Activated T-cell treated with anti-CD3 and anti-CD28 coated beads for 4 hours (primary cell): ENCODE results near the gene ZDHHC21.
"Not testable (repeated sequence)": the region's sequence is repeated elsewhere in the genome, so short reads cannot be mapped to it uniquely, and the experiment has no call there.

Experiments
- DNase-seq: peaks from one replicate; pipeline ENCODE4 v3.0.0-alpha.2; 2020

The ZDHHC21 gene

GRCh38 chr9:14678776-14679175 is 14.5 kb downstream of the ZDHHC21 start:
- no peak for DNase-seq

- no peak for DNase-seq
Observed at GRCh38 chr9:14677872-14678271, 15.4 kb downstream of the ZDHHC21 start.

GRCh38 chr9:14677396-14677795 is 15.8 kb downstream of the ZDHHC21 start:
- no peak for DNase-seq

DNA sequence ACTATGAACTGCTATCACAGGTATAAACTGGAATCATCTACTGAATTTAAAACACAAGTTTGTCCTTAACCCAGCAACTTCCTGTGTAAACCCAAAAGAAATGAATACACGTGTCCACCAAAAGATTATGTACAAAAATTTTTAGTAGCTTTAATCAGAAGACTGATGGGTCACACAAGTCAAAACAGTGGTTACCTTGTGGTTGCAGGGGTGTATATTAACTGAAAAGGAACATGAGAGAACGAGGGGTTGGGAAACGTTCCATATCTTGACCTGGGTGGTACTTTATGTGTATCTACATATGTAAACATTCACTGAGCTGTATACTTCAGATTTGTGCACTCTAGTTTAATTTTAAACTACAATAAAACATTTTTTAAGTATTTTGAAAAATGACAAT is 18.6 kb downstream of the ZDHHC21 start:
- no peak for DNase-seq

DNA sequence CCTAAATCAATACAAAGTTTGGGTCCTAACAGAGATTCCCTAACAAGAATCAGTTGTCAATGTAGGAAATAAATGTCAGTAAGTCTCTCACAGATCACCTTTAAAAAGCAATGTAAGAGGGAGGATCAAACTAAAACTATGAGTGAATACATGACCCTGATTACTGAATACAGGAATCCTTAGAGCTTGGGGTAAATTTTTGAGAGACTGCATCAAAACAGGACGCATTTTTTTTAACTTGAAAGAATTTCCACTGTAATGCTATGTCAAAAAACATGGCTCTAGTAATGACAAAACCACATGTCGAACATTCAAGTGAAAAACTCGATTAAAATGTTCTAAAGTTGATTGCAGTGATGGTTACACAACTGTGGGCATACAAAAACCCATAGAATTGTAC is 21.9 kb downstream of the ZDHHC21 start:
- no peak for DNase-seq

DNA sequence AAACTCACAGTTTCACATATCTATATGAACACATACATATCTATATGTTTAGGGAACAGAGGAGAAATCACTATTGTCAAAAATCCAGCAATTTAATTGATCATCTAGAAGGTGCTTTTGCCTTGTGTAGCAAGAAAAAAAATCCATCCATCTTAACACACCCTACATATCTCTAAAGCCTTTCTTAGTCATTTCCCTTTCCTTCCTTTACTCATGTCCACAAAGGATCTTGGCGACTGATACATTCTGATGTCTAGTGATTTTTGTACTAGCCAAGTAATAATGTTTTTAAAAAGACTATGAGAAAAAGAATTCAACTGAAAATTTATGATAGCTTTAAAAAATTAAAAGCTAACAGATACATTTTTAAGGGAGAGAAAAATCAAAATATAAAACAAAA is 22.5 kb downstream of the ZDHHC21 start:
- no peak for DNase-seq

DNA sequence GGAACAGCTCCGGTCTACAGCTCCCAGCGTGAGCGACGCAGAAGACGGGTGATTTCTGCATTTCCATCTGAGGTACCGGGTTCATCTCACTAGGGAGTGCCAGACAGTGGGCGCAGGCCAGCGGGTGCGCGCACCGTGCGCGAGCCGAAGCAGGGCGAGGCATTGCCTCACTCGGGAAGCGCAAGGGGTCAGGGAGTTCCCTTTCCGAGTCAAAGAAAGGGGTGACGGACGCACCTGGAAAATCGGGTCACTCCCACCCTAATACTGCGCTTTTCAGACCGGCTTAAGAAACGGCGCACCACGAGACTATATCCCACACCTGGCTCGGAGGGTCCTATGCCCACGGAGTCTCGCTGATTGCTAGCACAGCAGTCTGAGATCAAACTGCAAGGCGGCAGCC is 29.2 kb downstream of the ZDHHC21 start:
- DNase-seq = not testable (repeated sequence)

DNA sequence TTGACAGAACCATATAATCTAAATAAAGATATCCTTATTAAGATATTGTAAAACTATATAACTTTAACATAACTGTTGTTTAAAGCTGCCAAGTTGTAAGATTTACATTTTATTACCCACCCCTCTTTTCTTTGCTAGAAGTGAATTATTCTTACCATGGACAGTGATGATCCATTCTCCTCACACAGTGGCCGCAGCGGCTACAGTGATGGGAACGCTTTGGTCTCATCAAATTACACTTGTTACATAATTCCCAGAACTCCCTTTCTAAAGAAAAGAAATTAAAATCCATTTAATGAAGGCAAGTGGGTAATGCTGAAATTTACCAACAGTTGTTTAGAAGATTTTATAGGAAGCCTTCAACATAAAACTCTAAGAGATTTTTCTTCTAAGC is 31.2 kb downstream of the ZDHHC21 start:
- no peak for DNase-seq

GRCh38 chr9:14661421-14662059 is 31.7 kb downstream of the ZDHHC21 start:
- DNase-seq = no peak

DNA sequence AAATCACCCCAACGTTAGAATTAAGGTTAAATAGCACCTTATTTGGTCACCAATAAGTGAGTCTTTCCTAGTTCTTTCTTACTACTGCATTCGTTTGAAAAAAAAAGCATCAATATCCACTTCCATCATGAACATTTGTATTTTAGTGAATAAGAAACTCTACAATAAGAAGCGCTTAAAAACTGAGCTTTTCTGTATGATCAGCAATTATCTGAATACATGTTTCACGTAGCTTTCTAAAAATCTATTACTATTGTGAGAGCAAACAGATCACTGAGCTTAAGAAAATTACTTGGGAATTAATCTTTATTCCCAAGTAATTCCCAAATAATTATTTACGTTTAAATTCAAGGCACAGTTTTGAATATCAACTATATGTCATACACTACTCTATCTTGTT is 32.5 kb downstream of the ZDHHC21 start:
- DNase-seq = no peak

- DNase-seq = no peak
Observed at GRCh38 chr9:14654932-14655331, 38.3 kb downstream of the ZDHHC21 start.

DNA sequence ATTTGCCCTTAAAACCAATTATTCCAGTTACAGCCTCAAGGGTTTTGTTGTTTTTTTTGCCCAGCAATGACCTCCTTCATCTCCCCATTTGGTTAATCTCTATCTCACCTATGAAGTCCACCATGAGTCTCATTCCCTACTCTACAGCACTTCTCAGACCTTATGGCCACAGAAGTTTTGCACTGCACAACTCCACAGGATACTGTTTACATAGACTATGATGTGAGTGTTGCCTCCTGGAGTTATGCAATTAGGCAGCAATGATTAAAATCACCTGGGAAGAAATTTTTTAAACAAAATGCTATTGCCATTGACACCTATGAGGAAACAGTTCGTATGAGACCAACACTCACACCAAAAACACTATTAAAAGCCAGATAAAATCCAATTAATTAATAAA is 39.7 kb downstream of the ZDHHC21 start:
- no peak for DNase-seq

GRCh38 chr9:14652729-14653377 is 40.4 kb downstream of the ZDHHC21 start:
- DNase-seq = no peak

GRCh38 chr9:14650596-14650995 is 42.6 kb downstream of the ZDHHC21 start:
- no peak for DNase-seq

- no peak for DNase-seq
Observed at GRCh38 chr9:14645648-14646047, 47.6 kb downstream of the ZDHHC21 start.

GRCh38 chr9:14640967-14641366 is 52.3 kb downstream of the ZDHHC21 start:
- DNase-seq = no peak

DNA sequence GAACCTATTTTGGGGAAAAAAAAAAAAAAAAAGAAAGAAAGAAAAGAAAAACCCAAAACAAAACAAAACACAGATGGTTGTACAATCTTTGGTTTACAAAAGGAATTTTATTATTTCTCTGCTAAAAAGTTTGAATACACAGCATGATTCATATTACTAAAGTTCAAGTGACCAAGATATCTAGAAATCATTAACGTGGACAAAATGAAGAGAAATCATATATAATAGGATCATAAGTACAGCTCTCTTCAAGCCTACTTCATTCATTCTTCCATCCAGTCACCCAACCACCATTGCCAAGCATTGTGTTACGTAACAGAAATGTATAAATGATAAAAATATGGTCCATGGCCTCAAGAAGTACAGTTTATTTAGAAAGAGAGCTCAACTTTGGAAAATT is 52.9 kb downstream of the ZDHHC21 start:
- DNase-seq = no peak

DNA sequence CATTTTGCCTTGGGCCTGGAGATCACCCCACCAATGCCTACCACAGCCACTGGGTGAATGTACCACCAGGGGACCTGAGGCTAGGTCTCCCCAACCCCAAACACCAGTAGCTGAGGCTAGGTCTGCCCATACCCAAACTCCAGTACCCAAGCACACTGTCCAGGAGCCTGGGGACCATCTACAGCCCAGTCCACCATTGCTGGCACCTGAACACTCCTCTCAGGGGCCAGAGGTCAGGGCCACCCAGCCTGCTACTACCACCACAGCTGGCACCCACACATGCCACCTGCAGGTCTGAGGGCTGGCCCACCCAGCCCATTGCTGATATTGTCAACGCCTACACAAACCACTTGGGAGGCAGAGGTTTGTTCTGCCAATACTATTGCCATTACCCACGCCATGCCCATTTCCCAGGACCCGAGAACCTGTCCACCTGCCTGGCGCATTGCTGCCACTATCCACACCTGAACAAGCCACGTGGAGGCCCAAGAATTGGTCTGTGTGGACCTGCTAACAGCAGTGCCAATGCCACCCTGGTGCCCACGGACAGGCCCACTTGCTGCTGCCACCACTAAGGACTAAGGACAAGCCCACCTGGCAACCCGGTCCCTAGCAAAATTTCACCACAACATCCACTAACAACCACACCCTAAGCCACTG is 59.2 kb downstream of the ZDHHC21 start:
- DNase-seq = no peak

GRCh38 chr9:14633148-14633547 is 60.1 kb downstream of the ZDHHC21 start:
- no peak for DNase-seq

DNA sequence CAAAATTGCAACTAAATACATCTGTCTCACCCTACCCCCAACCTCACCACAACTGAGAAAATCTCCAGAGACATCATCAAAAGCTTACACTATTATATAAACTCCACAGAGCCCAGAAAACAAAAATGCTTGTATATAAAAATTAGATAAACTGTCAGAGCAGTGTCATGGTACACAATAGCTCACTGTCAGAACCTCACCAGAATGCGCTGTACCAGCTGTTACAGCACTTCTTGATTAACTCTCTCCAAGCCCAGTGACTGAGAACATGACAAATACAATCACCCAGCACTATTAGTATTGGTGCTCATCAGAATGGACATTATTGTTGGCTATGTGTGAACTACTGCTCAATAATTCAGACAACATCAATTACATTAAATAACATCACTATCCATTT is 65.7 kb downstream of the ZDHHC21 start:
- no peak for DNase-seq

DNA sequence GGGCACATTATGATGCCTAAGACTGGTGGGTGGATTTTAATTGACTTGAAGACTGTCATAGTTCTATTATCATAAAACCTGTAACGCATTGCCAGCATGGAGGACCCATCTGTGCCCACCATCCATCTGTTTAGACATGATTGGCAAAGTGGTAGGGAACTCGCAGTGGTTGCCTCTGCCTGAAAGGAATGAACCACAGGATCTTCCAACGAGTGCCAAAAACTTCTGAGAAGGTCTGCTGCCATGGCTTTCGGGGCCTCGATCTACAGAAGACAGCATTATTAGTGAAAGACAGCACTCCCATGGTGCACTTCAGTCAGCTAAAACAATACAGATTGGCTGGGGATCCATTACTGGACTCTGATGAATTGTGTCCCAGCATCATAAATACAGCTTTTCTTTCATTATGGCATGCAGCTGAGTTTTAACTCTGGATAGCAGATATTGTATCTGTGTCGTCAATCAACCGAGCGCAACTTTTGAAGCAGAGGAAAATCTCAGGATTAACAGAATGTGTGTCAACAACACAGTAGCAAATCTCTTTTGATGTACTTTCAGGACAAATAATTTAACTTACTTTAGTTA is 74.3 kb downstream of the ZDHHC21 start:
- DNase-seq = no peak

GRCh38 chr9:14616188-14616982 is 76.8 kb downstream of the ZDHHC21 start:
- DNase-seq = no peak

GRCh38 chr9:14608540-14608939 is 84.7 kb downstream of the ZDHHC21 start:
- DNase-seq = no peak
